Measurements from ENCODE around the gene KCNJ5. TPM values are rescaled to one million over a fixed set of nuclear protein-coding genes. Genes with fewer than 3 reads are reported as not detected.

Gene KCNJ5
- polyA plus RNA-seq, 1 donor (not counting 4 experiments of a cell fraction or from before 2014, with no cell fraction given), result 0.59 TPM

GRCh38 chr11:128882451-128882850, 8.7 kb upstream of the KCNJ5 start:
- dilution Hi-C loops (cut with MboI; ENCODE audit: extremely low pct_ligation_motif_present, low sequenced_read_pairs), result no loop called here
- H3K4me2 ChIP-seq (ENCODE audit: control insufficient read depth, extremely low read depth, insufficient read depth, low read depth, low read length), result no peak overlapping the region
- no peak overlapping the region for H3K27ac ChIP-seq (ENCODE audit: control insufficient read depth, insufficient read depth, low read length)
- no peaks in the 10 kb centered on the region for H3K9me1 ChIP-seq (ENCODE audit: control insufficient read depth, extremely low read depth, insufficient read depth, low read length)
- no peak overlapping the region for H3K9ac ChIP-seq (ENCODE audit: control insufficient read depth, extremely low read depth, insufficient read depth, low read length)
- no peaks in the 10 kb centered on the region for H4K20me1 ChIP-seq (ENCODE audit: control insufficient read depth, extremely low read depth, insufficient read depth, low read length)
- peaks cover 8% of the 10 kb centered on the region for H3K27me3 ChIP-seq (ENCODE audit: control insufficient read depth, extremely low read depth, insufficient read depth, low read length)
- H3K9me3 ChIP-seq (ENCODE audit: control insufficient read depth, low read depth, low read length), result no peaks in the 10 kb centered on the region
- no peak for FAIRE-seq
- peaks cover 11% of the 10 kb centered on the region for H3K4me1 ChIP-seq (ENCODE audit: control insufficient read depth, extremely low read depth, insufficient read depth, low read length)
- H2AFZ ChIP-seq (ENCODE audit: control insufficient read depth, low read length), result no peak overlapping the region
- no peak overlapping the region for H3K4me3 ChIP-seq (ENCODE audit: control insufficient read depth in 2 of 3, extremely low read depth in 1 of 3, insufficient read depth in 2 of 3, low read depth in 1 of 3, low read length in 3 of 3)
- H3K36me3 ChIP-seq (ENCODE audit: control insufficient read depth in 2 of 2, extremely low read depth in 1 of 2, insufficient read depth in 2 of 2, low read length in 2 of 2), result no peaks in the 10 kb centered on the region
- H3K79me2 ChIP-seq (ENCODE audit: control insufficient read depth, insufficient read depth, low read length), result no peaks in the 10 kb centered on the region
- TF ChIP-seq EZH2 (IDR thresholded peaks at IDR 0.05; ENCODE audit: low read length), result no peak
- TF ChIP-seq CTCF (optimal IDR thresholded peaks at IDR 0.05 in 1 of 3, IDR thresholded peaks at IDR 0.05 in 1 of 3, conservative IDR thresholded peaks at IDR 0.05 in 1 of 3; ENCODE audit: extremely low read depth in 1 of 3, insufficient read depth in 2 of 3, low read length in 3 of 3), result no peak
- DNase-seq (ENCODE audit: low read depth, low spot score), result no peak

- Histone ChIP-seq H3K27me3 (ENCODE audit: control insufficient read depth, extremely low read depth, insufficient read depth, low read length) (peaks cover 8% of the 10 kb centered on the region), H3K4me2 (ENCODE audit: control insufficient read depth, extremely low read depth, insufficient read depth, low read depth, low read length) (no peak overlapping the region), H3K9ac (ENCODE audit: control insufficient read depth, extremely low read depth, insufficient read depth, low read length) (no peak overlapping the region), H3K36me3 (ENCODE audit: control insufficient read depth in 2 of 2, extremely low read depth in 1 of 2, insufficient read depth in 2 of 2, low read length in 2 of 2) (no peaks in the 10 kb centered on the region), H3K27ac (ENCODE audit: control insufficient read depth, insufficient read depth, low read length) (no peak overlapping the region), H3K4me1 (ENCODE audit: control insufficient read depth, extremely low read depth, insufficient read depth, low read length) (peaks cover 20% of the 10 kb centered on the region), H3K4me3 (ENCODE audit: control insufficient read depth in 2 of 3, extremely low read depth in 1 of 3, insufficient read depth in 2 of 3, low read depth in 1 of 3, low read length in 3 of 3) (no peak overlapping the region), H3K79me2 (ENCODE audit: control insufficient read depth, insufficient read depth, low read length) (no peaks in the 10 kb centered on the region), H2AFZ (ENCODE audit: control insufficient read depth, low read length) (no peak overlapping the region), H3K9me1 (ENCODE audit: control insufficient read depth, extremely low read depth, insufficient read depth, low read length) (no peaks in the 10 kb centered on the region), H4K20me1 (ENCODE audit: control insufficient read depth, extremely low read depth, insufficient read depth, low read length) (no peaks in the 10 kb centered on the region), H3K9me3 (ENCODE audit: control insufficient read depth, low read depth, low read length) (no peaks in the 10 kb centered on the region)
- no peak for TF ChIP-seq EZH2 (IDR thresholded peaks at IDR 0.05; ENCODE audit: low read length)
- TF ChIP-seq CTCF (optimal IDR thresholded peaks at IDR 0.05 in 1 of 3, IDR thresholded peaks at IDR 0.05 in 1 of 3, conservative IDR thresholded peaks at IDR 0.05 in 1 of 3; ENCODE audit: extremely low read depth in 1 of 3, insufficient read depth in 2 of 3, low read length in 3 of 3), result no peak
- DNase-seq (ENCODE audit: low read depth, low spot score) (no peak), FAIRE-seq (no peak)
- dilution Hi-C loops (cut with MboI; ENCODE audit: extremely low pct_ligation_motif_present, low sequenced_read_pairs), result no loop called here
Observed at GRCh38 chr11:128884054-128884453, 7.1 kb upstream of the KCNJ5 start.
